Suprapubic skin (tissue), 4 donors: ENCODE results near the gene MAP4K3. TPM values are rescaled to one million over a fixed set of nuclear protein-coding genes. Genes with fewer than 3 reads are reported as not detected.

Experiments used
- DNase-seq, 2 donors: peaks; one replicate each; pipeline ENCODE4 v3.0.0-alpha.2; 2019; ENCODE audit warnings: low spot score in 2 of 2
- H3K27ac ChIP-seq: fragments of 200-600 bp; sonication (generic); one replicate; pipeline ENCODE4 v1.5.1; 2019
- H3K27me3 ChIP-seq: fragments of 200-600 bp; sonication (generic); one replicate; pipeline ENCODE4 v1.5.1; 2019
- H3K36me3 ChIP-seq: fragments of 200-600 bp; sonication (generic); one replicate; pipeline ENCODE4 v1.5.1; 2019
- H3K4me1 ChIP-seq: fragments of 200-600 bp; sonication (generic); one replicate; pipeline ENCODE4 v1.5.1; 2019
- H3K4me3 ChIP-seq: fragments of 200-600 bp; sonication (generic); one replicate; pipeline ENCODE4 v1.5.1; 2019; ENCODE audit warnings: mild to moderate bottlenecking
- H3K9me3 ChIP-seq: fragments of 200-600 bp; sonication (generic); one replicate; pipeline ENCODE4 v1.5.1; 2019
- EP300 ChIP-seq: sonication (generic); formaldehyde crosslinking; IDR thresholded peaks from one replicate; pipeline ENCODE4 v1.6.1; 2017; ENCODE audit warnings: antibody characterized with exemption
- POLR2A ChIP-seq, 2 donors: fragments of 450-650 bp; IDR thresholded peaks; one replicate each; pipeline ENCODE4 v1.6.1; 2017; ENCODE audit warnings: antibody characterized with exemption in 2 of 2, mild to moderate bottlenecking in 2 of 2, moderate library complexity in 2 of 2
- POLR2AphosphoS5 ChIP-seq, 3 donors: sonication (generic); formaldehyde crosslinking; IDR thresholded peaks; one replicate each; pipeline ENCODE4 v1.6.1; 2017; ENCODE audit warnings: antibody characterized with exemption in 3 of 3
- WGBS: methylation state at CpG from one replicate; pipeline ENCODE4 v1.1.5; 2018; 5-methylcytosine and 5-hydroxymethylcytosine counted together
- total RNA-seq, 4 donors: library from RNA; depleted of rRNA; stranded (reverse); fragments of >200 nt; gene quantifications; one replicate each; pipeline ENCODE4 v1.1.0, GENCODE V29; 2016
- TF ChIP-seq, protein P1 (sequence below), 2 donors: fragments of 200-600 bp in 1 of 2; fragments of 450-650 bp in 1 of 2; sonication (generic) in 1 of 2; IDR thresholded peaks; one replicate each; pipeline ENCODE4 v1.5.1; 2016 to 2019; ENCODE audit warnings: antibody characterized with exemption in 2 of 2, mild to moderate bottlenecking in 1 of 2, moderate library complexity in 1 of 2

Gene MAP4K3
- total RNA-seq, 4 donors from 2014 or later: 26.3 to 59.9 (median 37.8) TPM

- TF ChIP-seq POLR2AphosphoS5 (IDR thresholded peaks at IDR 0.05) (no peak), EP300 (no peak), POLR2A (IDR thresholded peaks at IDR 0.05) (no peak)
- TF ChIP-seq, protein P1, sequence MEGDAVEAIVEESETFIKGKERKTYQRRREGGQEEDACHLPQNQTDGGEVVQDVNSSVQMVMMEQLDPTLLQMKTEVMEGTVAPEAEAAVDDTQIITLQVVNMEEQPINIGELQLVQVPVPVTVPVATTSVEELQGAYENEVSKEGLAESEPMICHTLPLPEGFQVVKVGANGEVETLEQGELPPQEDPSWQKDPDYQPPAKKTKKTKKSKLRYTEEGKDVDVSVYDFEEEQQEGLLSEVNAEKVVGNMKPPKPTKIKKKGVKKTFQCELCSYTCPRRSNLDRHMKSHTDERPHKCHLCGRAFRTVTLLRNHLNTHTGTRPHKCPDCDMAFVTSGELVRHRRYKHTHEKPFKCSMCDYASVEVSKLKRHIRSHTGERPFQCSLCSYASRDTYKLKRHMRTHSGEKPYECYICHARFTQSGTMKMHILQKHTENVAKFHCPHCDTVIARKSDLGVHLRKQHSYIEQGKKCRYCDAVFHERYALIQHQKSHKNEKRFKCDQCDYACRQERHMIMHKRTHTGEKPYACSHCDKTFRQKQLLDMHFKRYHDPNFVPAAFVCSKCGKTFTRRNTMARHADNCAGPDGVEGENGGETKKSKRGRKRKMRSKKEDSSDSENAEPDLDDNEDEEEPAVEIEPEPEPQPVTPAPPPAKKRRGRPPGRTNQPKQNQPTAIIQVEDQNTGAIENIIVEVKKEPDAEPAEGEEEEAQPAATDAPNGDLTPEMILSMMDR (IDR thresholded peaks at IDR 0.05): no peak
- no peak for DNase-seq
- H3K36me3 ChIP-seq: peaks cover 3% of the 10 kb centered on the region
- 82% methylated on average over 2 of the region's 2 CpGs for WGBS
- H3K27ac ChIP-seq: no peak overlapping the region
- no peaks in the 10 kb centered on the region for H3K9me3 ChIP-seq
- H3K4me3 ChIP-seq: no peak overlapping the region
- H3K4me1 ChIP-seq: no peaks in the 10 kb centered on the region
- H3K27me3 ChIP-seq: no peaks in the 10 kb centered on the region
These were observed 44.5 kb upstream of the MAP4K3 start for GRCh38 chr2:39481611-39482010.

DNA sequence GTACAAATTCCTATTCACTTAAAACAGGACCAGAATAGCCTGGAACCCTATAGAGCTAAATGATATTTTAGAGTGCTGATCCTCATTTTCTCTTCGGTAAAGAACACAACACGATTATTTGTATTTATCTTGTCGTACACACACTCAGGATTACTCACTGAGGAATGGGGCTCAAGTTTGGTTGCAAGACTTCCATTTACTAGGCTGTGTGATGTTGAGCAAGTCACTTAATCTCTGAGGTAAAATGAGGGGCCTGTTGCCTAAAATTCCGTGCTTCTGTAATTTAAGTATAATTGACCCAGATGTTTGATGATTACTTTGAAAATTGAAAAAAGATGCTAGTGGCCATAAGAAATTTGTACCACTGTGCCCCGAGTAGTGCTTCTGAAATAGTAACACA lies 42.6 kb upstream of the MAP4K3 start:
- peaks cover 3% of the 10 kb centered on the region for H3K36me3 ChIP-seq
- TF ChIP-seq EP300 (no peak), POLR2A (IDR thresholded peaks at IDR 0.05) (no peak), POLR2AphosphoS5 (IDR thresholded peaks at IDR 0.05) (no peak)
- TF ChIP-seq, protein P1 (IDR thresholded peaks at IDR 0.05): no peak
- no peaks in the 10 kb centered on the region for H3K27me3 ChIP-seq
- H3K27ac ChIP-seq: no peak overlapping the region
- no peak for DNase-seq
- H3K4me3 ChIP-seq: no peak overlapping the region
- WGBS: 87% methylated on average over 5 of the region's 5 CpGs
- no peaks in the 10 kb centered on the region for H3K4me1 ChIP-seq
- H3K9me3 ChIP-seq: no peaks in the 10 kb centered on the region

GRCh38 chr2:39479053-39479670 lies 42.1 kb upstream of the MAP4K3 start:
- no peak for DNase-seq
- Histone ChIP-seq H3K9me3 (no peaks in the 10 kb centered on the region), H3K27me3 (no peaks in the 10 kb centered on the region), H3K4me1 (no peaks in the 10 kb centered on the region), H3K27ac (no peak overlapping the region), H3K36me3 (peaks cover 3% of the 10 kb centered on the region), H3K4me3 (no peak overlapping the region)
- TF ChIP-seq POLR2AphosphoS5 (IDR thresholded peaks at IDR 0.05): no peak
- TF ChIP-seq POLR2A (IDR thresholded peaks at IDR 0.05): no peak
- TF ChIP-seq EP300: no peak
- TF ChIP-seq, protein P1 (IDR thresholded peaks at IDR 0.05): no peak

- no peak overlapping the region for H3K27ac ChIP-seq
- TF ChIP-seq, protein P1 (IDR thresholded peaks at IDR 0.05): no peak
- TF ChIP-seq EP300: no peak
- TF ChIP-seq POLR2AphosphoS5 (IDR thresholded peaks at IDR 0.05): no peak
- no peaks in the 10 kb centered on the region for H3K27me3 ChIP-seq
- peaks cover 3% of the 10 kb centered on the region for H3K36me3 ChIP-seq
- no peak for DNase-seq
- no peaks in the 10 kb centered on the region for H3K9me3 ChIP-seq
- no peak overlapping the region for H3K4me3 ChIP-seq
- no peaks in the 10 kb centered on the region for H3K4me1 ChIP-seq
- WGBS: 83% methylated on average over 4 of the region's 4 CpGs
These were observed 39.4 kb upstream of the MAP4K3 start for GRCh38 chr2:39476524-39476923.

GRCh38 chr2:39475006-39475405 lies 37.9 kb upstream of the MAP4K3 start:
- H3K4me1 ChIP-seq: peaks cover 2% of the 10 kb centered on the region
- H3K27me3 ChIP-seq: no peaks in the 10 kb centered on the region
- H3K36me3 ChIP-seq: peaks cover 3% of the 10 kb centered on the region
- no peaks in the 10 kb centered on the region for H3K9me3 ChIP-seq
- no peak overlapping the region for H3K4me3 ChIP-seq
- WGBS: 98% methylated on average over 4 of the region's 4 CpGs
- TF ChIP-seq EP300: no peak
- no peak for TF ChIP-seq POLR2A (IDR thresholded peaks at IDR 0.05)
- TF ChIP-seq, protein P1 (IDR thresholded peaks at IDR 0.05): no peak
- TF ChIP-seq POLR2AphosphoS5 (IDR thresholded peaks at IDR 0.05): no peak
- no peak overlapping the region for H3K27ac ChIP-seq
- no peak for DNase-seq
